Natural killer cell (primary cell): Measurements from ENCODE around the gene ACOT7. TPM values are rescaled to one million over a fixed set of nuclear protein-coding genes. Genes with fewer than 3 reads are reported as not detected.

ENCODE experiments used
- ATAC-seq, 3 donors: fragments of 150-1000 bp in 2 of 3; fragments of 200-7000 bp in 1 of 3; cut with Tn5 transposase; 1 replicate in 1 of 3; 2 replicates in 2 of 3; pipeline ENCODE4 v1.10.0; 2021; ENCODE audit warnings: mild to moderate bottlenecking in 2 of 3, moderate library complexity in 2 of 3
- DNase-seq, 2 donors: peaks; one replicate each; pipeline versions ENCODE4 v3.0.0 to v3.0.0-alpha.2; 2013 to 2021; ENCODE audit warnings: mixed read lengths in 1 of 2
- H3K27ac ChIP-seq: one replicate; pipeline ENCODE4 v1.5.1; 2013; ENCODE audit warnings: mild to moderate bottlenecking, low read length
- H3K27me3 ChIP-seq: one replicate; pipeline ENCODE4 v1.6.1; 2013; ENCODE audit warnings: low read length; ENCODE audit not compliant: control insufficient read depth, insufficient read depth
- H3K36me3 ChIP-seq: one replicate; pipeline ENCODE4 v1.6.1; 2013; ENCODE audit warnings: low read length; ENCODE audit not compliant: control insufficient read depth, insufficient read depth
- H3K4me1 ChIP-seq: one replicate; pipeline ENCODE4 v1.6.1; 2013; ENCODE audit warnings: low read length; ENCODE audit not compliant: control insufficient read depth, insufficient read depth
- H3K4me3 ChIP-seq: one replicate; pipeline ENCODE4 v1.5.1; 2013; ENCODE audit warnings: low read length
- H3K9me3 ChIP-seq: one replicate; pipeline ENCODE4 v1.6.1; 2013; ENCODE audit warnings: low read length; ENCODE audit not compliant: control insufficient read depth, insufficient read depth
- H3K27ac Mint-ChIP-seq, 2 donors: one replicate each; pipeline ENCODE4 v1.8.0; 2022; ENCODE audit warnings: mild to moderate bottlenecking in 2 of 2, mixed read lengths in 2 of 2, moderate library complexity in 1 of 2
- H3K27me3 Mint-ChIP-seq, 2 donors: one replicate each; pipeline ENCODE4 v1.8.0; 2022; ENCODE audit warnings: low read depth in 2 of 2, mixed read lengths in 2 of 2
- H3K36me3 Mint-ChIP-seq: one replicate; pipeline ENCODE4 v1.8.0; 2022; ENCODE audit warnings: mixed read lengths
- H3K4me1 Mint-ChIP-seq, 2 donors: one replicate each; pipeline ENCODE4 v1.8.0; 2022; ENCODE audit warnings: mixed read lengths in 2 of 2
- H3K4me3 Mint-ChIP-seq: one replicate; pipeline ENCODE4 v1.8.0; 2022; ENCODE audit warnings: mild to moderate bottlenecking, moderate library complexity, mixed read lengths
- H3K9me3 Mint-ChIP-seq, 2 donors: one replicate each; pipeline ENCODE4 v1.8.0; 2022; ENCODE audit warnings: mixed read lengths in 2 of 2
- CTCF ChIP-seq: fragments of 200-600 bp; IDR thresholded peaks from one replicate; pipeline ENCODE4 v1.8.0; 2022; ENCODE audit warnings: antibody characterized with exemption
- WGBS: methylation state at CpG from one replicate; pipeline ENCODE4 v1.1.7; 2013; ENCODE audit warnings: missing lambda C conversion rate; ENCODE audit not compliant: insufficient coverage; 5-methylcytosine and 5-hydroxymethylcytosine counted together
- intact Hi-C: fragments of 100-400 bp; cut with micrococcal nuclease; formaldehyde crosslinking; loops from one replicate; pipeline ENCODE4 v1.14.2; 2022
- total RNA-seq, 4 donors: library from RNA; stranded (reverse); fragments of 120-200 nt in 1 of 4; gene quantifications; one replicate each; pipeline versions ENCODE4 v1.2.3 to v1.2.4, GENCODE V29; 2013 to 2022

ACOT7 gene
- total RNA-seq, 3 donors from 2014 or later (not counting 1 experiment from before 2014, with no cell fraction given): 11.5 to 16.9 (median 15.4) TPM

- H3K27ac ChIP-seq: no peak overlapping the region
- WGBS: 70% methylated on average over 17 of the region's 17 CpGs
- no peaks in the 10 kb centered on the region for H3K36me3 Mint-ChIP-seq
- ATAC-seq (no peak), DNase-seq (no peak)
- H3K27me3 Mint-ChIP-seq: peaks cover 22 to 36% of the 10 kb centered on the region in 2 donors
- no peak overlapping the region for H3K27ac Mint-ChIP-seq
- TF ChIP-seq CTCF: no peak
- H3K4me1 Mint-ChIP-seq: peaks cover 0 to 5% of the 10 kb centered on the region in 2 donors
- H3K27me3 ChIP-seq: peaks cover 27% of the 10 kb centered on the region
- H3K4me3 Mint-ChIP-seq: no peak overlapping the region
- no peaks in the 10 kb centered on the region for H3K9me3 Mint-ChIP-seq
- no peaks in the 10 kb centered on the region for H3K9me3 ChIP-seq
- peaks cover 7% of the 10 kb centered on the region for H3K4me1 ChIP-seq
- intact Hi-C loops: no loop called here
- no peaks in the 10 kb centered on the region for H3K36me3 ChIP-seq
- no peak overlapping the region for H3K4me3 ChIP-seq
Observed at GRCh38 chr1:6414881-6415626, 21.5 kb upstream of the ACOT7 start.

- no peaks in the 10 kb centered on the region for H3K36me3 Mint-ChIP-seq
- peak in 2 of 3 donors; percentile 68 to 79 for ATAC-seq
- intact Hi-C loops: no loop called here
- Histone ChIP-seq H3K27ac (no peak overlapping the region), H3K9me3 (no peaks in the 10 kb centered on the region), H3K4me1 (peaks cover 5% of the 10 kb centered on the region), H3K4me3 (no peak overlapping the region), H3K27me3 (peaks cover 26% of the 10 kb centered on the region), H3K36me3 (no peaks in the 10 kb centered on the region)
- 10% methylated on average over 15 of the region's 15 CpGs for WGBS
- H3K4me3 Mint-ChIP-seq: no peak overlapping the region
- TF ChIP-seq CTCF: peak; percentile 39
- H3K27ac Mint-ChIP-seq: no peak overlapping the region
- no peaks in the 10 kb centered on the region for H3K9me3 Mint-ChIP-seq
- peaks cover 22 to 35% of the 10 kb centered on the region in 2 donors for H3K27me3 Mint-ChIP-seq
- H3K4me1 Mint-ChIP-seq: peaks cover 0 to 5% of the 10 kb centered on the region in 2 donors
- peak in 1 of 2 donors; percentile 65 for DNase-seq
Observed at GRCh38 chr1:6414443-6414844, 20.9 kb upstream of the ACOT7 start.

- Mint-ChIP-seq H3K4me1 (peaks cover 0 to 5% of the 10 kb centered on the region in 2 donors), H3K27ac (no peak overlapping the region), H3K36me3 (no peaks in the 10 kb centered on the region), H3K4me3 (no peak overlapping the region), H3K9me3 (no peaks in the 10 kb centered on the region), H3K27me3 (peaks cover 28 to 35% of the 10 kb centered on the region in 2 donors)
- Histone ChIP-seq H3K9me3 (no peaks in the 10 kb centered on the region), H3K27me3 (peaks cover 18% of the 10 kb centered on the region), H3K36me3 (no peaks in the 10 kb centered on the region), H3K4me3 (no peak overlapping the region), H3K4me1 (peaks cover 5% of the 10 kb centered on the region), H3K27ac (no peak overlapping the region)
- DNase-seq: no peak
- ATAC-seq: no peak
- no peak for TF ChIP-seq CTCF
- WGBS: 74% methylated on average over 6 of the region's 6 CpGs
- intact Hi-C loops: no loop called here
Observed at GRCh38 chr1:6412896-6413295, 19.3 kb upstream of the ACOT7 start.
